ENCODE data around the gene TMC1. TPM values are rescaled to one million over a fixed set of nuclear protein-coding genes. Genes with fewer than 3 reads are reported as not detected.

The TMC1 gene
- total RNA-seq, 4 donors from 2014 or later: 0.12 to 0.56 (median 0.13) TPM; not detected in 1

DNA sequence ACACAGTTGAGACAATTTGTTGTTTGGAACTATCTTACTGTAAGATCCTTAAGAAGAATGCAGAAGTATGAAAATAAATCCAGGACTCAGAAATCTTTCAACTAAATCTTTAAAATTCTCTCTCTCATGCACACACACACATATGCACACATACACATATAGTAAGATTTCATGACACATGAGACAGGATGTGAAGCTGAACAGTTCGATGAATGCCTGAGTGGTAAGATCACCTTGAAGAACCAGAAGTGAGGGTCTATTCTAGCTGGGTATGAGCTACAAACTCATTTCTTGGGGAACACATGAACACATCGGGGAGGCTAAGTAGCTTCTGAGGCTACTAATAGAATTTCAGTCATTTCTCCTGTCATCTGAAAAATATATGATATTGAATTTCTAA lies 153.6 kb downstream of the TMC1 start:
- no peak for ATAC-seq (ENCODE audit: low FRiP score)
- no peak for DNase-seq (ENCODE audit: low spot score)
- TF ChIP-seq CTCF (IDR thresholded peaks at IDR 0.05): no peak

DNA sequence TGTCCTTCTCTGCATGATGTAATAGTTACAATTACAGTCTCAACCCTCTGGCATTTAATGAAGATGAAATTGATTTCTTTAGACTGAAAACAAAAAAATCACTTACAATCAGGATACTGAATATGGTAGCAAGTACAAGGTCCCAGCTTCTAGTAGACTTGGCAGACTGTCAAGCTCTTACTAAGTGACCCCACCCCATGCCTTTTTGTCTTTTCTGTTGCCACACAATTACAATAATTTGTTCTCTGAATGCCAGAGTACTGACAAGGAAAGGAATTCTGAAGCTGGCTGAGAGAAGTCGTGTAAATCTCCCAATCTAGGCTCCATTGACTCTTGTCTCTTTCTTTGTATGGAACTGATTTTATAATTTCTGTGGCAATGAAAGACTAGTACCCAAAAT lies 154.2 kb downstream of the TMC1 start:
- DNase-seq (ENCODE audit: low spot score) (no peak), ATAC-seq (ENCODE audit: low FRiP score) (no peak)
- no peak for TF ChIP-seq CTCF (IDR thresholded peaks at IDR 0.05)

GRCh38 chr9:72680593-72681282 lies 159.3 kb downstream of the TMC1 start:
- ATAC-seq (ENCODE audit: low FRiP score) (no peak), DNase-seq (ENCODE audit: low spot score) (no peak)
- TF ChIP-seq CTCF (IDR thresholded peaks at IDR 0.05): no peak

DNA sequence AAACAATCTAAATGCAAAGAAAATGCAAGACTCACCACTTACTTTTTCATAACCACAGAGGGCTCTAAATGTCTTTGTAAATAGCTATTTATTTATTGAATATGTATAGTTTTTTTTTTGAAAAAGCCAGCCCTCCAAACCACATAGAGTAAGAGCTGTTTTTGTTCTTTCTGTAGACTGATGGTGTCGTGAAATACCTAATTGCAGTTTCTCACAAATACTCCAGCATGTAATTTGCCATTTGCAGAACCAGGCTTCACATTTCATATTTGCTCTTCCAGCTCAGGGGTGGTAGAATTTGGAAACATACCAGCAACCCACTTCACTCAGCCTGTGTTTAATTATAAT lies 159.8 kb downstream of the TMC1 start:
- no peak for DNase-seq (ENCODE audit: low spot score)
- no peak for ATAC-seq (ENCODE audit: low FRiP score)
- TF ChIP-seq CTCF (IDR thresholded peaks at IDR 0.05): no peak

DNA sequence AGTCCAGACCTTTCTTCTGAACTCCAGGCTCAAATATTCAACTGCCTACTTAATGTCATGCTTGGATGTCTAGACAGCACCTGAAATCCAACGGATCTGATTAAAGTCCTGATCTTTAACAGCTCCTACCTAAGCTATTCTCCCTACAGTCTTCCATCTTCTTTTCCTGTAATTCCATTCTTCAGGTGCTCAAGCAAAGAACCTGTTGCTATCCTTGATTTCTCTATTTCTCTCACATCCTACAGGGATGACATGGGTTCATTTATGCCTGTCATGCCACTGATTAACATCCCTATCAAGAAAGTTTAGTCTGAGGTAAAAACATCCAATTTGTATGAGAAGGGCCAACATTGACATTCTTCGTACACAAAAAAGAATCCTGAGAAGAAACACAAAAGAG lies 163.2 kb downstream of the TMC1 start:
- no peak for TF ChIP-seq CTCF (IDR thresholded peaks at IDR 0.05)
- no peak for DNase-seq (ENCODE audit: low spot score)
- no peak for ATAC-seq (ENCODE audit: low FRiP score)

- ATAC-seq (ENCODE audit: low FRiP score) (no peak), DNase-seq (ENCODE audit: low spot score) (no peak)
- no peak for TF ChIP-seq CTCF (IDR thresholded peaks at IDR 0.05)
Observed at GRCh38 chr9:72685911-72686310, 164.5 kb downstream of the TMC1 start.

- no peak for TF ChIP-seq CTCF (IDR thresholded peaks at IDR 0.05)
- DNase-seq (ENCODE audit: low spot score): no peak
- ATAC-seq (ENCODE audit: low FRiP score): no peak
Observed at GRCh38 chr9:72687331-72687730, 165.9 kb downstream of the TMC1 start.

All from omental fat pad (tissue), 4 donors.